ENCODE data around the gene KDM7A. TPM values are rescaled to one million over a fixed set of nuclear protein-coding genes. Genes with fewer than 3 reads are reported as not detected.

KDM7A gene
- total and polyA plus RNA-seq, 2 of the 8 experiments (the other 6 are each of a cell fraction or from before 2014, with no cell fraction given): 2.2 to 12.5 TPM

DNA sequence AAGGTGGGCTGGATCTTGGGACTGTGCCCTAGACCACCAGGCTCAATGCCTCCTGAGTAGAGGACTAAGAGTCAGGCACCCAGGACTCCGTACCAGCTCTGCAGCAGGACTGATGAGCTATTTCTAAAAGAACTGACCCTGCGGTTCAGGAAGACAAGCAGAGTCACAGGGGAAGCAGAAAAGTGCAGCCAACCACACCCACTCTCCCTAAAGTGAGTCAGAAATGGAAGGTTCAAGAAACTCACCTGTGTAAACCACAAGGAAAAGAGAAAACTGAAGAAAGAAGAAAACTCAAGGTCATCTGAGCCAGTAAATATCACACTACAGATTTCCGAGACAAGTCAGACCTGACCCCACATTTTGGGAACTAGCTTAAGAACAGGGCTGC is 116.5 kb downstream of the KDM7A start:
- POLR2A ChIA-PET (ENCODE audit: partially characterized antibody): interaction anchor here (1.5 kb wide), 1 partner anchor 9 kb away, joined by 4 read pairs; no protein-coding TSS in a partner anchor

More for the DNA sequence above, 116.5 kb downstream of the KDM7A start:
- DNase-seq (ENCODE audit: low read depth in 1 of 2, low spot score in 2 of 2) (no peak), FAIRE-seq (no peak)
- H3K4ac ChIP-seq (replicated peaks; ENCODE audit: insufficient read length, low read depth, low read length): no peak overlapping the region
- H3K4me1 ChIP-seq (replicated peaks in 1 of 4; ENCODE audit: control insufficient read depth in 3 of 4, insufficient read depth in 4 of 4, low read length in 3 of 4): peaks cover 0 to 2% (median 0%) of the 10 kb centered on the region in 4 experiments; a peak in 2 of 7 replicates
- no peak overlapping the region for H3K4me2 ChIP-seq (ENCODE audit: insufficient read depth in 1 of 2, low read depth in 2 of 2, low read length in 2 of 2)
- H4K20me1 ChIP-seq (replicated peaks in 1 of 2; ENCODE audit: control insufficient read depth in 1 of 2, insufficient read depth in 2 of 2, low read length in 2 of 2): peaks cover 0 to 2% of the 10 kb centered on the region in 2 experiments
- no peak overlapping the region for H3K18ac ChIP-seq (ENCODE audit: extremely low read depth, low read length)
- no peak overlapping the region for H2AFZ ChIP-seq (ENCODE audit: low read length)
- H3K23me2 ChIP-seq (ENCODE audit: low read depth, low read length): peaks cover 5% of the 10 kb centered on the region; the same call in 1 of the 2 replicates
- no peak overlapping the region for H3K23ac ChIP-seq (ENCODE audit: insufficient read length)
- H3K36me3 ChIP-seq (ENCODE audit: control insufficient read depth in 2 of 4, insufficient read depth in 4 of 4, low read length in 3 of 4): no peaks in the 10 kb centered on the region
- no peak overlapping the region for H3K14ac ChIP-seq (ENCODE audit: insufficient read length)
- H3K56ac ChIP-seq (replicated peaks; ENCODE audit: insufficient read length, low read depth, low read length): no peak overlapping the region
- H3K79me2 ChIP-seq (ENCODE audit: control insufficient read depth in 1 of 2, insufficient read depth in 2 of 2, low read length in 2 of 2): no peaks in the 10 kb centered on the region
- no peaks in the 10 kb centered on the region for H3K79me1 ChIP-seq (ENCODE audit: low read depth, low read length)
- no peak overlapping the region for H4K8ac ChIP-seq (ENCODE audit: extremely low read depth, insufficient read depth, low read length)
- CTCF ChIA-PET (ENCODE audit: partially characterized antibody): interaction anchor here (0.8 kb wide), 1 partner anchor 9 kb away, joined by 3 read pairs; no protein-coding TSS in a partner anchor
- no peak overlapping the region for H3K27ac ChIP-seq (ENCODE audit: low read depth, low read length)
- no peak overlapping the region for H2BK15ac ChIP-seq (ENCODE audit: low read length)
- 96% methylated on average over 3 of the region's 3 CpGs; no CpG with 5 or more reads in 1 of the 2 experiments for WGBS, 2 experiments (ENCODE audit: extremely low coverage in 1 of 2, insufficient coverage in 1 of 2, insufficient read length in 1 of 2, insufficient replicate concordance in 2 of 2, low coverage in 1 of 2, low lambda C conversion rate in 2 of 2, missing lambda C conversion rate in 1 of 2)
- H3K4me3 ChIP-seq (ENCODE audit: extremely low read depth in 1 of 4, insufficient read depth in 2 of 4, low read depth in 3 of 4, low read length in 4 of 4): no peak overlapping the region
- no peak overlapping the region for H2BK5ac ChIP-seq (ENCODE audit: low read depth, low read length)
- H3K27me3 ChIP-seq (replicated peaks in 1 of 4; ENCODE audit: control insufficient read depth in 3 of 4, extremely low read depth in 1 of 4, insufficient read depth in 3 of 4, low read length in 3 of 4): peaks cover 0 to 29% (median 23%) of the 10 kb centered on the region in 4 experiments; a peak in 6 of 7 replicates
- H2AK5ac ChIP-seq (ENCODE audit: low read depth, low read length): no peak overlapping the region
- no peak overlapping the region for H4K5ac ChIP-seq (ENCODE audit: insufficient read length, low read depth, low read length)
- H3K9ac ChIP-seq (replicated peaks in 1 of 4; ENCODE audit: extremely low read depth in 1 of 4, low read depth in 3 of 4, low read length in 3 of 4): no peak overlapping the region
- no peak overlapping the region for H2BK20ac ChIP-seq (ENCODE audit: low read length)
- H2BK12ac ChIP-seq (ENCODE audit: low read depth, low read length): no peak overlapping the region
- H3K9me3 ChIP-seq (ENCODE audit: insufficient read depth in 2 of 2, low read depth in 1 of 2, low read length in 1 of 2): no peaks in the 10 kb centered on the region
- H4K91ac ChIP-seq (replicated peaks; ENCODE audit: insufficient read length, low read length): no peak overlapping the region
- H2BK120ac ChIP-seq (replicated peaks; ENCODE audit: low read depth, low read length): no peak overlapping the region
- no peak for TF ChIP-seq KDM5A (IDR thresholded peaks at IDR 0.05; ENCODE audit: low read length)
- TF ChIP-seq EP300 (IDR thresholded peaks at IDR 0.05; ENCODE audit: borderline replicate concordance in 1 of 2, low read depth in 2 of 2, low read length in 2 of 2): no peak
- no peak for TF ChIP-seq MAFK (IDR thresholded peaks at IDR 0.05; ENCODE audit: low read depth, low read length)
